Kidney (tissue), 14 donors: ENCODE measurements around the gene TMIE. TPM values are rescaled to one million over a fixed set of nuclear protein-coding genes. Genes with fewer than 3 reads are reported as not detected.
"Not testable (repeated sequence)": the region's sequence is repeated elsewhere in the genome, so short reads cannot be mapped to it uniquely, and the experiment has no call there.

Source experiments
- DNase-seq, 5 donors: peaks; one replicate each; pipeline ENCODE4 v3.0.0-alpha.2; 2013 to 2020
- FAIRE-seq: peaks from 2 replicates; lab custom pipeline; 2012; peaks lifted over from hg19 to GRCh38; lab: Jason Lieb, UNC
- H3K27ac ChIP-seq, 2 donors: one replicate each; pipeline ENCODE4 v1.7.0; 2013; ENCODE audit warnings: low read depth in 2 of 2, low read length in 2 of 2, inconsistent platforms in 1 of 2
- H3K27me3 ChIP-seq: one replicate; pipeline ENCODE4 v1.7.1; 2013; ENCODE audit warnings: low read length, inconsistent platforms; ENCODE audit not compliant: control insufficient read depth, insufficient read depth
- H3K36me3 ChIP-seq, 3 donors: one replicate each; pipeline versions ENCODE4 v1.7.0 to v1.7.1; 2013; ENCODE audit warnings: low read length in 3 of 3, control low read depth in 1 of 3, inconsistent platforms in 1 of 3; ENCODE audit not compliant: insufficient read depth in 3 of 3, control insufficient read depth in 2 of 3
- H3K4me1 ChIP-seq, 3 donors: one replicate each; pipeline versions ENCODE4 v1.7.0 to v1.7.1; 2013; ENCODE audit warnings: low read length in 3 of 3, inconsistent platforms in 1 of 3, low read depth in 1 of 3; ENCODE audit not compliant: control insufficient read depth in 2 of 3, insufficient read depth in 2 of 3
- H3K4me3 ChIP-seq, 3 donors: one replicate each; pipeline versions ENCODE4 v1.7.0 to v1.8.1; 2013; ENCODE audit warnings: low read length in 3 of 3, control low read depth in 1 of 3, inconsistent platforms in 1 of 3
- H3K9ac ChIP-seq, 3 donors: one replicate each; pipeline versions ENCODE4 v1.7.0 to v1.7.1; 2013; ENCODE audit warnings: low read length in 3 of 3, control low read depth in 1 of 3, inconsistent platforms in 1 of 3
- H3K9me3 ChIP-seq, 3 donors: one replicate each; pipeline versions ENCODE4 v1.7.0 to v1.7.1; 2013; ENCODE audit warnings: low read length in 3 of 3, control low read depth in 1 of 3, inconsistent platforms in 1 of 3; ENCODE audit not compliant: control insufficient read depth in 2 of 3, insufficient read depth in 1 of 3
- intact Hi-C: fragments of 100-400 bp; cut with DNase I; formaldehyde crosslinking; loops from one replicate; pipeline ENCODE4 v1.11.1; 2022
- polyA plus RNA-seq: library from polyadenylated mRNA; stranded (reverse); fragments of 350-450 nt; fragmentation: Illumina TruSeq; extraction: RNeasy Lipid Tissue Mini Kit (QIAGEN cat#74804); gene quantifications from one replicate; pipeline ENCODE4 v1.2.3, GENCODE V29; 2014; ENCODE audit warnings: low read depth, low replicate concordance; ENCODE audit not compliant: insufficient read depth
- total RNA-seq: library from RNA; stranded (reverse); fragmentation: NEBNext Ultra II Directional; extraction: Animal tissue kit (Norgen Biotek cat#: 25700); gene quantifications from one replicate; pipeline ENCODE4 v1.2.1, GENCODE V29; 2021
- TF ChIP-seq, protein P1 (sequence below): IDR thresholded peaks from 3 replicates; pipeline ENCODE4 v1.5.1; 2012; ENCODE audit warnings: mild to moderate bottlenecking, moderate library complexity, borderline replicate concordance; ENCODE audit not compliant: insufficient read depth; ENCODE audit errors: extremely low read depth
- donor health status: control.
- donor health status: control.
- donor health status: control.
- donor health status: control.
- donor health status: control.
- donor health status: DM: yes; HTN: yes; CAD: no.
- donor health status: Normal renal cell carcinoma (clear cell type).

TMIE gene
- total and polyA plus RNA-seq, 2 donors from 2014 or later, result 0.79 to 1.3 TPM

DNA sequence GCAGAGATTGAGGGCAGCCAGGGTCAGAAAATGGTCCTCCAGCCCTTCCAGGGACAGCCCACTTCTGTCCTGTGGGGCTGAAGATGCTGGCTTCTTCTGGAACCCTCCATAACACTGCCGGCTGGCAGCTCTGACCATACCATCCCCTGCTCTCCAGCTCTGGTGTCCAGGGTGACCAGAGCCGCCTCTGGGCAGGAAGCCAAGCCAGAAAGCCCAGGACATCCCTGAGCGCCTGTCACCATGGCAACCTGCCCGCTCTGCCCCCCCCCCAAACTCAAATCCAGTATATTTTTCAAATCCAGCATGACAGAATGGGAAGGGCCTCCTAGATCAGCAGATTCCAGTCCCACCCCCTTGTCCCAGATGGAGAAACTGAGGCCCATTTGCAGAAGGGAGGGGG, 420 bp upstream of the TMIE start:
- intact Hi-C loops, result no loop called here
- Histone ChIP-seq H3K4me3 (no peak overlapping the region), H3K4me1 (peaks cover 0 to 31% (median 13%) of the 10 kb centered on the region in 3 donors), H3K27ac (no peak overlapping the region), H3K9ac (no peak overlapping the region), H3K9me3 (no peaks in the 10 kb centered on the region), H3K27me3 (no peaks in the 10 kb centered on the region), H3K36me3 (no peaks in the 10 kb centered on the region)
- FAIRE-seq (no peak), DNase-seq (peak; percentile 74 to 91 (median 83))
- TF ChIP-seq, protein P1, sequence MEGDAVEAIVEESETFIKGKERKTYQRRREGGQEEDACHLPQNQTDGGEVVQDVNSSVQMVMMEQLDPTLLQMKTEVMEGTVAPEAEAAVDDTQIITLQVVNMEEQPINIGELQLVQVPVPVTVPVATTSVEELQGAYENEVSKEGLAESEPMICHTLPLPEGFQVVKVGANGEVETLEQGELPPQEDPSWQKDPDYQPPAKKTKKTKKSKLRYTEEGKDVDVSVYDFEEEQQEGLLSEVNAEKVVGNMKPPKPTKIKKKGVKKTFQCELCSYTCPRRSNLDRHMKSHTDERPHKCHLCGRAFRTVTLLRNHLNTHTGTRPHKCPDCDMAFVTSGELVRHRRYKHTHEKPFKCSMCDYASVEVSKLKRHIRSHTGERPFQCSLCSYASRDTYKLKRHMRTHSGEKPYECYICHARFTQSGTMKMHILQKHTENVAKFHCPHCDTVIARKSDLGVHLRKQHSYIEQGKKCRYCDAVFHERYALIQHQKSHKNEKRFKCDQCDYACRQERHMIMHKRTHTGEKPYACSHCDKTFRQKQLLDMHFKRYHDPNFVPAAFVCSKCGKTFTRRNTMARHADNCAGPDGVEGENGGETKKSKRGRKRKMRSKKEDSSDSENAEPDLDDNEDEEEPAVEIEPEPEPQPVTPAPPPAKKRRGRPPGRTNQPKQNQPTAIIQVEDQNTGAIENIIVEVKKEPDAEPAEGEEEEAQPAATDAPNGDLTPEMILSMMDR, result no peak

- Histone ChIP-seq H3K9ac (no peak overlapping the region), H3K27me3 (no peaks in the 10 kb centered on the region), H3K4me3 (no peak overlapping the region), H3K27ac (no peak overlapping the region), H3K36me3 (no peaks in the 10 kb centered on the region), H3K4me1 (peaks cover 0 to 15% (median 13%) of the 10 kb centered on the region in 3 donors), H3K9me3 (no peaks in the 10 kb centered on the region)
- no peak for FAIRE-seq
- TF ChIP-seq, protein P1, result no peak
- peak in 1 of 5 donors; percentile 39 for DNase-seq
- intact Hi-C loops, result no loop called here
Measured at GRCh38 chr3:46702246-46703012, 1.2 kb downstream of the TMIE start.

DNA sequence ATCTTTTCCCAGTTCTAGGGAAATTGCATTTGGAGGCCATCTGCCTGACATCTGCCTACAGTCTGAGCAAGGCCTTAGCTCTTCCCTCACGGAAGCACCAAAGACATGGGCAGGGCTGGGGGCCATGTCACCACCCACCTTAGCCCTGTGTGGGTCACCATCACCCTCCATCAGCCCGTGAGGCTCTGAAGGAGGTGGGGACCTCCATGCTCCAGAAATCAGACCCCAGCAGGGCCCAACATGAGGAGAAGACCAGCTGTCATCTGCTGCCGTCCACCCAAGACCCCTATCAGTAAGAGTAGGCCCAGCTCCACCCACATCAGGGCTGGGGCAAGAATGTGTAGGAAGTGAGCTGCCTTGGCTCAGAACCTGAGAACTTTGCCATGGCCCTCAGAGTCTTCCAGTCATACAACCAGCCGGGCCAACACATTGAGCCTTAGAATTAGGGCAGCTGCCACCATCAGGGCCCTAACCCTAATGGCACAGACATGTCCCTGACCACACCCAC, 1.9 kb downstream of the TMIE start:
- no peak overlapping the region for H3K27ac ChIP-seq
- no peak overlapping the region for H3K4me3 ChIP-seq
- H3K9me3 ChIP-seq, result no peaks in the 10 kb centered on the region
- no peak for FAIRE-seq
- intact Hi-C loops, result no loop called here
- no peak overlapping the region for H3K9ac ChIP-seq
- TF ChIP-seq, protein P1, result no peak
- H3K27me3 ChIP-seq, result no peaks in the 10 kb centered on the region
- H3K4me1 ChIP-seq, result peaks cover 0 to 15% (median 13%) of the 10 kb centered on the region in 3 donors
- no peaks in the 10 kb centered on the region for H3K36me3 ChIP-seq
- DNase-seq, result peak in 1 of 5 donors; percentile 43

- H3K9ac ChIP-seq, FAIRE-seq, H3K27me3 ChIP-seq, H3K9me3 ChIP-seq, intact Hi-C loops, H3K36me3 ChIP-seq, H3K4me3 ChIP-seq, H3K27ac ChIP-seq: not testable (repeated sequence)
- DNase-seq, result peak in 1 of 5 donors; percentile 65
- peaks cover 0 to 15% (median 13%) of the 10 kb centered on the region in 3 donors for H3K4me1 ChIP-seq
Measured at GRCh38 chr3:46704346-46704745, 3.2 kb downstream of the TMIE start.
